CD14-positive monocyte (primary cell): ENCODE results near the gene JDP2. TPM values are rescaled to one million over a fixed set of nuclear protein-coding genes. Genes with fewer than 3 reads are reported as not detected.

Source experiments
- DNase-seq, 3 donors: peaks; one replicate each; pipeline ENCODE4 v3.0.0-alpha.2; 2011 to 2022
- H2AFZ ChIP-seq: 2 replicates; pipeline ENCODE4 v1.6.0; 2012; ENCODE audit warnings: mild to moderate bottlenecking, low read depth, low read length, inconsistent platforms; ENCODE audit not compliant: insufficient read depth, poor library complexity, severe bottlenecking
- H3K27ac ChIP-seq, 2 donors: 1 replicate in 1 of 2; 2 replicates in 1 of 2; pipeline ENCODE4 v1.5.1; 2012 to 2013; ENCODE audit warnings: low read length in 2 of 2, control low read depth in 1 of 2, inconsistent platforms in 1 of 2, low read depth in 1 of 2, mild to moderate bottlenecking in 1 of 2
- H3K27me3 ChIP-seq, 2 donors: one replicate each; pipeline versions ENCODE4 v1.6.0 to v1.6.1; 2011 to 2013; ENCODE audit warnings: low read length in 2 of 2; ENCODE audit not compliant: control insufficient read depth in 2 of 2, insufficient read depth in 2 of 2
- H3K36me3 ChIP-seq, 2 donors: replicated peaks in 1 of 2; 1 replicate in 1 of 2; 2 replicates in 1 of 2; pipeline versions ENCODE4 v1.5.1 to v1.6.1; 2012 to 2013; ENCODE audit warnings: low read length in 2 of 2, control low read depth in 1 of 2, inconsistent platforms in 1 of 2, mild to moderate bottlenecking in 1 of 2; ENCODE audit not compliant: insufficient read depth in 2 of 2, control insufficient read depth in 1 of 2
- H3K4me1 ChIP-seq, 2 donors: 1 replicate in 1 of 2; 2 replicates in 1 of 2; pipeline versions ENCODE4 v1.5.1 to v1.6.1; 2012 to 2013; ENCODE audit warnings: low read length in 2 of 2, control low read depth in 1 of 2, inconsistent platforms in 1 of 2, mild to moderate bottlenecking in 1 of 2, moderate library complexity in 1 of 2; ENCODE audit not compliant: insufficient read depth in 2 of 2, control insufficient read depth in 1 of 2
- H3K4me2 ChIP-seq: replicated peaks from 2 replicates; pipeline ENCODE3; 2012; ENCODE audit warnings: low read length, moderate library complexity, mild to moderate bottlenecking; ENCODE audit not compliant: poor library complexity, severe bottlenecking; ENCODE audit errors: extremely low read depth
- H3K4me3 ChIP-seq, 3 experiments: fragments of 200-600 bp in 1 of 3; sonication (generic) in 1 of 3; replicated peaks in 1 of 3; 1 replicate in 2 of 3; 2 replicates in 1 of 3; pipeline ENCODE4 v1.5.1; 2011 to 2013; ENCODE audit warnings: low read length in 3 of 3, mild to moderate bottlenecking in 3 of 3, control low read depth in 2 of 3, low read depth in 2 of 3, inconsistent platforms in 1 of 3, moderate library complexity in 1 of 3
- H3K79me2 ChIP-seq: 2 replicates; pipeline ENCODE4 v1.6.0; 2012; ENCODE audit warnings: mild to moderate bottlenecking, control low read depth, inconsistent platforms, low read length, moderate library complexity; ENCODE audit not compliant: insufficient read depth
- H3K9ac ChIP-seq: 2 replicates; pipeline ENCODE4 v1.6.0; 2017; ENCODE audit warnings: low read length, mild to moderate bottlenecking; ENCODE audit not compliant: insufficient read depth, poor library complexity, severe bottlenecking
- H3K9me3 ChIP-seq, 2 donors: replicated peaks in 1 of 2; 1 replicate in 1 of 2; 2 replicates in 1 of 2; pipeline versions ENCODE4 v1.5.1 to v1.6.1; 2012 to 2013; ENCODE audit warnings: low read length in 2 of 2, control low read depth in 1 of 2; ENCODE audit not compliant: control insufficient read depth in 1 of 2, insufficient read depth in 1 of 2
- H4K20me1 ChIP-seq: 2 replicates; pipeline ENCODE4 v1.6.0; 2012; ENCODE audit warnings: mild to moderate bottlenecking, low read length, control low read depth, moderate library complexity; ENCODE audit not compliant: insufficient read depth
- H3K27ac Mint-ChIP-seq, 7 donors: one replicate each; pipeline ENCODE4 v1.8.0; 2020; ENCODE audit warnings: mild to moderate bottlenecking in 7 of 7, mixed read lengths in 7 of 7, moderate library complexity in 6 of 7, inconsistent platforms in 2 of 7
- H3K27me3 Mint-ChIP-seq, 3 donors: one replicate each; pipeline ENCODE4 v1.8.0; 2021 to 2022; ENCODE audit warnings: low read depth in 3 of 3, mild to moderate bottlenecking in 3 of 3, mixed read lengths in 3 of 3, moderate library complexity in 3 of 3, inconsistent platforms in 1 of 3
- H3K36me3 Mint-ChIP-seq, 2 donors: one replicate each; pipeline ENCODE4 v1.8.0; 2020; ENCODE audit warnings: mixed read lengths in 2 of 2, inconsistent platforms in 1 of 2, mild to moderate bottlenecking in 1 of 2
- H3K4me1 Mint-ChIP-seq: one replicate; pipeline ENCODE4 v1.8.0; 2020; ENCODE audit warnings: mild to moderate bottlenecking, mixed read lengths
- H3K4me3 Mint-ChIP-seq, 2 donors: one replicate each; pipeline ENCODE4 v1.8.0; 2020; ENCODE audit warnings: mild to moderate bottlenecking in 2 of 2, mixed read lengths in 2 of 2, moderate library complexity in 1 of 2
- H3K9me3 Mint-ChIP-seq, 7 donors: one replicate each; pipeline ENCODE4 v1.8.0; 2020 to 2022; ENCODE audit warnings: mixed read lengths in 7 of 7, mild to moderate bottlenecking in 6 of 7, moderate library complexity in 6 of 7, inconsistent platforms in 2 of 7
- WGBS: methylation state at CpG from one replicate; pipeline ENCODE4 v1.1.5; 2013; ENCODE audit warnings: missing lambda C conversion rate; ENCODE audit not compliant: insufficient coverage; 5-methylcytosine and 5-hydroxymethylcytosine counted together
- intact Hi-C, 2 donors: fragments of 100-400 bp; cut with micrococcal nuclease; formaldehyde crosslinking; loops; one replicate each; pipeline versions ENCODE4 v1.15.0 to v1.15.1; 2023
- polyA plus RNA-seq, 3 donors: library from polyadenylated mRNA; depleted of rRNA in 1 of 3; unstranded in 2 of 3; stranded (reverse) in 1 of 3; fragments of 300-500 nt in 2 of 3; fragments of >200 nt in 1 of 3; fragmentation: Illumina TruSeq in 2 of 3; gene quantifications; 1 replicate in 2 of 3; 2 replicates in 1 of 3; pipeline ENCODE4 v1.2.3, GENCODE V29; 2012 to 2021
- TF ChIP-seq, protein P1 (sequence below): fragments of 200-600 bp; IDR thresholded peaks from one replicate; pipeline ENCODE4 v1.8.0; 2022; ENCODE audit warnings: antibody characterized with exemption, mild to moderate bottlenecking

Gene JDP2
- polyA plus RNA-seq, 3 donors: 3.5 to 69.2 (median 14.2) TPM

DNA sequence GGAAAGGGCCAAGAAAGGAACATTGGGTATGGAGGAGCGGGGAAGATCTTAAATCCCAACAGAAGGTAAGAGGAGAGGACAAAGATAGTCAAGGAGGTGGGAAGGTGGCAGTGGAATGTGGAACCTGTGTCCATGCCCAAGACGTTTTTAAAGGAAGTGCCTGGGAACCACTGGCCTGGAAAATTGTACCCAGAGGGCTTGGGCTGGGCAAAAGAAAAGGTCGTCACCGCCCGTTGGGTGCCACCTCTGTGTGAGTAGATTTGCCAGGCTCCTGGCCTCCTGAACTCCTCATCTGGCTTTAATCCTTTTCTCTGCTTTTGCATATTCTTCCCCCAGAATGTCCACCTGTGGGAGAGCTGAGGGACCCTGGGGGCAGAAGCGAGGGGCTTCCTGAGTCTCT lies 32.6 kb downstream of the JDP2 start:
- Histone ChIP-seq H3K79me2 (peaks cover 75% of the 10 kb centered on the region), H3K27me3 (no peaks in the 10 kb centered on the region), H3K36me3 (peaks cover 73 to 99% of the 10 kb centered on the region in 2 donors), H2AFZ (no peak overlapping the region), H3K9me3 (no peaks in the 10 kb centered on the region), H4K20me1 (peaks cover 100% of the 10 kb centered on the region), H3K4me2 (no peak overlapping the region), H3K27ac (no peak overlapping the region), H3K4me3 (no peak overlapping the region), H3K9ac (no peak overlapping the region), H3K4me1 (peaks cover 5 to 13% of the 10 kb centered on the region in 2 donors)
- peaks cover 30% of the 10 kb centered on the region for H3K4me1 Mint-ChIP-seq
- H3K27ac Mint-ChIP-seq: peak overlapping the region in 2 of 7 donors; percentile 31 to 73
- 50% methylated on average over 2 of the region's 6 CpGs for WGBS
- H3K9me3 Mint-ChIP-seq: peaks cover 0 to 3% (median 0%) of the 10 kb centered on the region in 7 donors
- no peak overlapping the region for H3K4me3 Mint-ChIP-seq
- TF ChIP-seq, protein P1, sequence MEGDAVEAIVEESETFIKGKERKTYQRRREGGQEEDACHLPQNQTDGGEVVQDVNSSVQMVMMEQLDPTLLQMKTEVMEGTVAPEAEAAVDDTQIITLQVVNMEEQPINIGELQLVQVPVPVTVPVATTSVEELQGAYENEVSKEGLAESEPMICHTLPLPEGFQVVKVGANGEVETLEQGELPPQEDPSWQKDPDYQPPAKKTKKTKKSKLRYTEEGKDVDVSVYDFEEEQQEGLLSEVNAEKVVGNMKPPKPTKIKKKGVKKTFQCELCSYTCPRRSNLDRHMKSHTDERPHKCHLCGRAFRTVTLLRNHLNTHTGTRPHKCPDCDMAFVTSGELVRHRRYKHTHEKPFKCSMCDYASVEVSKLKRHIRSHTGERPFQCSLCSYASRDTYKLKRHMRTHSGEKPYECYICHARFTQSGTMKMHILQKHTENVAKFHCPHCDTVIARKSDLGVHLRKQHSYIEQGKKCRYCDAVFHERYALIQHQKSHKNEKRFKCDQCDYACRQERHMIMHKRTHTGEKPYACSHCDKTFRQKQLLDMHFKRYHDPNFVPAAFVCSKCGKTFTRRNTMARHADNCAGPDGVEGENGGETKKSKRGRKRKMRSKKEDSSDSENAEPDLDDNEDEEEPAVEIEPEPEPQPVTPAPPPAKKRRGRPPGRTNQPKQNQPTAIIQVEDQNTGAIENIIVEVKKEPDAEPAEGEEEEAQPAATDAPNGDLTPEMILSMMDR: no peak
- peaks cover 82 to 94% of the 10 kb centered on the region in 2 donors for H3K36me3 Mint-ChIP-seq
- intact Hi-C loops: no loop called here
- peaks cover 0 to 5% (median 0%) of the 10 kb centered on the region in 3 donors for H3K27me3 Mint-ChIP-seq
- DNase-seq: no peak

DNA sequence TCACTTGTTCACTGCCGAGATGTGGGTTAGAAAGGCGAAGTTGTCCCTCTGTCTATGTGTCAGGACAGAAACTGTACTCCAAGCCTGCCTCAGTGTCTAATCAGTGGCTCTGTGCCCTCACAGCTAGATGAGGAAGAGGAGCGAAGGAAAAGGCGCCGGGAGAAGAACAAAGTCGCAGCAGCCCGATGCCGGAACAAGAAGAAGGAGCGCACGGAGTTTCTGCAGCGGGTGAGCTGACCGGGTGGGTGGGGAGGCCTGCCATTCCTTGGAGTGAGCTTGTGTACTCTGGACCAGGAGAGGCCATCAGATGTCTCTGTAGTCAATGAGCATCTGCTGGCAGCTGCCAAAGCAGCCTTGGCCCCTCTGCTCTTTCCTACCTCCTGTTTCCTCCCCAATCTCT lies 33.5 kb downstream of the JDP2 start:
- intact Hi-C loops: no loop called here
- no peak overlapping the region for H3K4me3 Mint-ChIP-seq
- peaks cover 0 to 4% (median 0%) of the 10 kb centered on the region in 3 donors for H3K27me3 Mint-ChIP-seq
- peak overlapping the region in 5 of 7 donors; percentile 5 to 68 (median 56) for H3K27ac Mint-ChIP-seq
- WGBS: over 99% methylated on average over 12 of the region's 12 CpGs
- Histone ChIP-seq H3K4me2 (no peak overlapping the region), H3K79me2 (peaks cover 67% of the 10 kb centered on the region), H3K27me3 (no peaks in the 10 kb centered on the region), H3K4me3 (no peak overlapping the region), H3K36me3 (peaks cover 69 to 99% of the 10 kb centered on the region in 2 donors), H3K9ac (no peak overlapping the region), H4K20me1 (peaks cover 100% of the 10 kb centered on the region), H3K27ac (no peak overlapping the region), H2AFZ (no peak overlapping the region), H3K4me1 (peaks cover 5 to 9% of the 10 kb centered on the region in 2 donors), H3K9me3 (no peaks in the 10 kb centered on the region)
- H3K9me3 Mint-ChIP-seq: peaks cover 0 to 3% (median 0%) of the 10 kb centered on the region in 7 donors
- peaks cover 80 to 93% of the 10 kb centered on the region in 2 donors for H3K36me3 Mint-ChIP-seq
- TF ChIP-seq, protein P1: no peak
- peaks cover 22% of the 10 kb centered on the region for H3K4me1 Mint-ChIP-seq
- DNase-seq: no peak
